Fibroblast of mammary gland (primary cell): ENCODE measurements around the gene PSMD5.

Experiments used
- DNase-seq: peaks from one replicate; pipeline ENCODE4 v3.0.0-alpha.2; 2010; ENCODE audit warnings: low read depth
- H3K4me3 ChIP-seq: 2 replicates; pipeline ENCODE4 v1.5.1; 2011; ENCODE audit warnings: low read depth, mild to moderate bottlenecking, low read length, moderate library complexity; ENCODE audit not compliant: control insufficient read depth
- TF ChIP-seq, protein P1 (sequence below): conservative IDR thresholded peaks from 2 replicates; pipeline ENCODE4 v1.5.1; 2011; ENCODE audit warnings: low read depth, low read length, inconsistent platforms; ENCODE audit not compliant: control insufficient read depth, insufficient read depth

Gene PSMD5

DNA sequence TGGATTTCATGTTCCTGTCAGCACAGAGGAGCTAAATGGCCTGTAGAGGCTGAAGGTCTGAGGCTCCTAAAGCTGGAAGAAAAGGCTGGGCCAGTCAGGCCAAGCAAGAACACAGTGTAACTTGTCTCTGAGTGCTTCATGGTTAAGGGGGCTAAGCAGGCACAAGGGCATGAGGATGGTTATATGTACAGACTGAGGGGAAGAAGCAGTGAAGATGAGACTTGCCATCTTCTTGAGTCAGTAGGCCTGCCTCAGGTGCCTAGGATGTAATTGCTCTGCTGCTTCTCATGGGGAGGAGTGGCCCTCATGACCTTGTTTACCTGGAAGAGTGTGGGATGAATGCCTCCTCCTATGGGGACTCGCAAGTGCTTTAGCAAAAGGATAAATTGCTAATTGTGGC is 8.7 kb upstream of the PSMD5 start:
- TF ChIP-seq, protein P1, sequence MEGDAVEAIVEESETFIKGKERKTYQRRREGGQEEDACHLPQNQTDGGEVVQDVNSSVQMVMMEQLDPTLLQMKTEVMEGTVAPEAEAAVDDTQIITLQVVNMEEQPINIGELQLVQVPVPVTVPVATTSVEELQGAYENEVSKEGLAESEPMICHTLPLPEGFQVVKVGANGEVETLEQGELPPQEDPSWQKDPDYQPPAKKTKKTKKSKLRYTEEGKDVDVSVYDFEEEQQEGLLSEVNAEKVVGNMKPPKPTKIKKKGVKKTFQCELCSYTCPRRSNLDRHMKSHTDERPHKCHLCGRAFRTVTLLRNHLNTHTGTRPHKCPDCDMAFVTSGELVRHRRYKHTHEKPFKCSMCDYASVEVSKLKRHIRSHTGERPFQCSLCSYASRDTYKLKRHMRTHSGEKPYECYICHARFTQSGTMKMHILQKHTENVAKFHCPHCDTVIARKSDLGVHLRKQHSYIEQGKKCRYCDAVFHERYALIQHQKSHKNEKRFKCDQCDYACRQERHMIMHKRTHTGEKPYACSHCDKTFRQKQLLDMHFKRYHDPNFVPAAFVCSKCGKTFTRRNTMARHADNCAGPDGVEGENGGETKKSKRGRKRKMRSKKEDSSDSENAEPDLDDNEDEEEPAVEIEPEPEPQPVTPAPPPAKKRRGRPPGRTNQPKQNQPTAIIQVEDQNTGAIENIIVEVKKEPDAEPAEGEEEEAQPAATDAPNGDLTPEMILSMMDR: no peak
- DNase-seq: no peak
- no peak overlapping the region for H3K4me3 ChIP-seq

DNA sequence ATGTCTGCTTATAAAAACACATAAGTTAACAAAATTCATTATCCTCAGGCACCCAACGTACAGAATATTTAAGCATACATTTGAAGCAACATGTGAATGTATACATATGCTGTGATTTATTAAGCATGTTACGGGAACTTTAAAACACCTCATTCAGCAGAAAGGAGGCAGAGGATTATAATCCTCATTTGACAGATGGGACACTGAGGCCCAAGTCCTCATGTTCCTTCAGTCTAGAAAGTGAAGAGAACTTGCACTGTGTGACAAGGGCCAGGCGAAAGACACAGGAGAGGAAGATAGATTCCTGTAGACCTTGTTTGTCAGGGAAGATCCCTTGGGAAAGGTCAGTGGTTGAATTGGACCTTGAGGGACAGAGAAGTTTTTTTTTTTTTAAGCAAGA is 7.6 kb upstream of the PSMD5 start:
- no peak overlapping the region for H3K4me3 ChIP-seq
- DNase-seq: no peak
- TF ChIP-seq, protein P1: no peak

DNA sequence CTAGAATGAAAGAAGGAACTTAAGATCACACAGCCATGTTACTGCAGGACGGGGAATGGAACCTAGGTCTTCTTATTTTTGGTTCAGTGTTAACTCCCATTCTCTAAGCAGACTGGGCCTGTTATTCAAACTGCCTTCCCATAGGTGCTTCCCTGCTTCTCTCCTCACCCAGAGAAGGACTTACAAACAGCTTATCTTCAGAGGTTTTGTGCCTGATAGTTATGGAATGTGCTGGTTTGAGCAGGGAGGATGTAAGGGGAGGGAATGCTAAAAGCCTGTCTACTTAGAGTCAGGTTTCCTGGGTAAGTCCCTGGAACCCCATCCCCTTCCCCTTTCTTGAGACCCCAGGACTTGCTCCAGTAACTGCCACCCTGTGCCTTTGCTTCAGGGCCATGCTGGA is 4.2 kb upstream of the PSMD5 start:
- no peak for DNase-seq
- TF ChIP-seq, protein P1: no peak
- no peak overlapping the region for H3K4me3 ChIP-seq

DNA sequence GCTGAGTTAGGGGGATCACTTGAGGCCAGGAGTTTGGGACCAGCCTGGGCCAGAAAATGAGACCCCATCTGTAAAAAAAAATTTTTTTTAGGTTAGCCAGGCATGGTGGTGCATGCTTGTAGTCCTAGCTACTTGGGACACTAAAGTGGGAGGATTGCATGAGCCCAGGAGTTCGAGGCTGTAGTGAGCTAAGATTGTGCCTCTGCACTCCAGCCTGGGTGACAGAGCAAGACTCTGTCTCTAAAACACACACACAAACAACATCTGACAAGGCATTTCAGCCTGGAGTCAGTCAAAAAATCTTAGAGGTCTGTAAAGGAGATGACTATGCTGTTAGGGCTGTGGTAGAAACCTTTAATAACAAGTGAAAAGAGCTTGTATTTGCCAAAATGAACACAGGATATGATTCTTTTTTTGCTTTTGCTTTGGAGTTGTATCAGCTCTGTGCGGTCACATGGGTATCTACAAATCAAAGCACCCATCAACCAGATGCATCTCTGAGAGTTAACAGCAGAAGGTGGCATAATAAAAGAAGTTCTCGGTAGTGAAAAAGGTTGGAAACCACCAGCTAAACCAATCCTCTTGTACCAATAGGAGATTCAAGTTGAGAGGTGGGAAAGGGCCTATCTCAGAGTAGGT is 3.6 kb upstream of the PSMD5 start:
- H3K4me3 ChIP-seq: no peak overlapping the region
- DNase-seq: no peak
- TF ChIP-seq, protein P1: no peak

DNA sequence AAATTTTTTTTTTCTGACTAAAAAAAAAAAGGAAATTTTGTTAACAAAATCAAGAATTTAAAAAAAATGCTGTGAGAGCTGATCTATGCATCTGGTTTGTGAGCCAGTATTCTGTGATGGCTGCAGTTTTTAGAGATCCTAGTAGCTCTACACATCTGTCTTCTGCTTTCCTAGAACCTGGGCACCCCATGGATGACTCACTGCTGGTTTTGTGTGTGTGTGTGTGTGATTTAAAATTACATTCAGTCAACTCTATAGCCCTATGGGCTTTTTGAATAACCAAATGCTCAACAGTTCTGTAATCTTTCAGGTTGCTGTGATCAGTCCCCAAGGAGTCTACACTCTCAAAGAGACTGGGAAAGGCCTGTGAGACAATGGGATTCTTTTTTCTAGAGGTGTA is 2.5 kb upstream of the PSMD5 start:
- peak; percentile 52 for DNase-seq
- H3K4me3 ChIP-seq: no peak overlapping the region
- TF ChIP-seq, protein P1: no peak

DNA sequence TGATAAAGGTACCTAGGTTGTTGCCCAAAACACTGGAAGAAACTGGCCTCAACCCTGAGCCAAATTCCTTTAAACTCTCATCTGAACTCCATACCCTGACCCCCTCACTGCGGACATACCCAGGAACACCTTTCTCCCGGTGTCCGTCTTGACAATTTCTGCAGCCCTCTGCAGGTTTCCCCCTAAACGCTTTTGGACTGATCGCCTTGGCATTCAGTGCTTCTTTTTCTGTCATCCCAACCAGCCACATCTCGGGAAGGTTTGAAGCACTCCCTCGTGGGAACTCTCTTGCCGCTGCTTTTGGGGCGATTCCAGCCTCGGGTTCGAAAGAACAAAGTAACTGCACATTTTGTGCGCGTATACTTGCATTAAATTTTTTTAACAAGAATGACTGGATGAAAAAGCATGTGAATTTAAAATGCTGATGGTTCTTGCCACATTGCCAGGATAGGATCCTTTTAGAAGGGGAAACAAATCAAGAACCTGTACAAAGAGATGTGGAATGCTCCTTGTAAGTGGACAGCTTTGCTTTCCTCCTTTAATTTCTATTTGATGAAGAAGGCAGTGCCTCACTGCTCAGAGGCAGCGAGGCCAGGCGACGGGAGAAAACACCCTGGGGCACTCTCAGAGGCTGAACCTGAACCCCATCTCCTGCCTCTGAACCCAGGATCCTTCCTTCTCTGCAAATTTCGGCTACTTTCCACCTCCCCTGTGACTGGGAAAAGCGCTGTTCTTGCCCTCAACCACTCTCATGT is 615 bp downstream of the PSMD5 start:
- peak overlapping the region; percentile 99 for H3K4me3 ChIP-seq
- peak; percentile 13 for DNase-seq
- TF ChIP-seq, protein P1: no peak

DNA sequence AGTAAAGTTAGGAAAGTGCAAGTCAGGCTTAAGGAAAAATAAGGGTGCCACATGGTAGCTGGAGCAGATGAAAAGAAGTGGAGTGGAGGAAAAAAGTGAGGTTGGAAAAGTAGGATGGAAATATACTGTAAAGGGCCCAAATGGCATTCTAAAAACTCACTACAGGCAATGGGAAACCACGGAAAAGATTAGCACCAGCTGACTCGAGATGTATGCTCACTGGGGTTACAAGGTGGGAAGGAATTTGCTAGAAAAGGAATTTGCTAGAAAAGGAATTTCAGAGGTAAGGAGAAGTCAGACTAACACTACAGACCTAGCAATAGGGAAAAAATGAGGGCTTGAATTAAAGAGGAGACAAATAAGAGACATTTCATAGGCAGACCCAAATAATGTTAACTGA is 3.6 kb downstream of the PSMD5 start:
- no peak for DNase-seq
- H3K4me3 ChIP-seq: no peak overlapping the region
- TF ChIP-seq, protein P1: no peak
